Activated T-helper 2 cell treated with anti-CD3 and anti-CD28 coated beads, Interferon-gamma antibody, Interleukin-2, Interleukin-4, amounts not matched to agents 10 μg/mL and 5 μg/mL and 100 μg/mL, durations not matched to agents 14 hours and 24 hours and 36 hours (primary cell): ENCODE results near the gene YIF1B. TPM values are rescaled to one million over a fixed set of nuclear protein-coding genes. Genes with fewer than 3 reads are reported as not detected.
"Not testable (repeated sequence)": the region's sequence is repeated elsewhere in the genome, so short reads cannot be mapped to it uniquely, and the experiment has no call there.

Source experiments
- DNase-seq: peaks from one replicate; pipeline ENCODE4 v3.0.0; 2021; ENCODE audit warnings: low spot score
- H3K27ac Mint-ChIP-seq: one replicate; pipeline ENCODE4 v1.8.0; 2021; ENCODE audit warnings: mixed read lengths
- H3K27me3 Mint-ChIP-seq: one replicate; pipeline ENCODE4 v1.8.0; 2021; ENCODE audit warnings: low read depth, mixed read lengths
- H3K36me3 Mint-ChIP-seq: one replicate; pipeline ENCODE4 v1.8.0; 2021; ENCODE audit warnings: low read depth, mixed read lengths
- H3K4me1 Mint-ChIP-seq: one replicate; pipeline ENCODE4 v1.8.0; 2021; ENCODE audit warnings: low read depth, mixed read lengths
- H3K4me3 Mint-ChIP-seq: one replicate; pipeline ENCODE4 v1.8.0; 2021; ENCODE audit warnings: low read depth, mild to moderate bottlenecking, moderate library complexity, mixed read lengths
- H3K9me3 Mint-ChIP-seq: one replicate; pipeline ENCODE4 v1.8.0; 2021; ENCODE audit warnings: mixed read lengths
- intact Hi-C: fragments of 100-400 bp; cut with micrococcal nuclease; formaldehyde crosslinking; loops from one replicate; pipeline ENCODE4 v1.15.1; 2023
- total RNA-seq: library from RNA; stranded (reverse); gene quantifications from 2 replicates; pipeline ENCODE4 v1.2.3, GENCODE V29; 2022

Gene YIF1B, protein sequence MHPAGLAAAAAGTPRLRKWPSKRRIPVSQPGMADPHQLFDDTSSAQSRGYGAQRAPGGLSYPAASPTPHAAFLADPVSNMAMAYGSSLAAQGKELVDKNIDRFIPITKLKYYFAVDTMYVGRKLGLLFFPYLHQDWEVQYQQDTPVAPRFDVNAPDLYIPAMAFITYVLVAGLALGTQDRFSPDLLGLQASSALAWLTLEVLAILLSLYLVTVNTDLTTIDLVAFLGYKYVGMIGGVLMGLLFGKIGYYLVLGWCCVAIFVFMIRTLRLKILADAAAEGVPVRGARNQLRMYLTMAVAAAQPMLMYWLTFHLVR
- 106 and 114 TPM in 2 replicates for total RNA-seq

DNA sequence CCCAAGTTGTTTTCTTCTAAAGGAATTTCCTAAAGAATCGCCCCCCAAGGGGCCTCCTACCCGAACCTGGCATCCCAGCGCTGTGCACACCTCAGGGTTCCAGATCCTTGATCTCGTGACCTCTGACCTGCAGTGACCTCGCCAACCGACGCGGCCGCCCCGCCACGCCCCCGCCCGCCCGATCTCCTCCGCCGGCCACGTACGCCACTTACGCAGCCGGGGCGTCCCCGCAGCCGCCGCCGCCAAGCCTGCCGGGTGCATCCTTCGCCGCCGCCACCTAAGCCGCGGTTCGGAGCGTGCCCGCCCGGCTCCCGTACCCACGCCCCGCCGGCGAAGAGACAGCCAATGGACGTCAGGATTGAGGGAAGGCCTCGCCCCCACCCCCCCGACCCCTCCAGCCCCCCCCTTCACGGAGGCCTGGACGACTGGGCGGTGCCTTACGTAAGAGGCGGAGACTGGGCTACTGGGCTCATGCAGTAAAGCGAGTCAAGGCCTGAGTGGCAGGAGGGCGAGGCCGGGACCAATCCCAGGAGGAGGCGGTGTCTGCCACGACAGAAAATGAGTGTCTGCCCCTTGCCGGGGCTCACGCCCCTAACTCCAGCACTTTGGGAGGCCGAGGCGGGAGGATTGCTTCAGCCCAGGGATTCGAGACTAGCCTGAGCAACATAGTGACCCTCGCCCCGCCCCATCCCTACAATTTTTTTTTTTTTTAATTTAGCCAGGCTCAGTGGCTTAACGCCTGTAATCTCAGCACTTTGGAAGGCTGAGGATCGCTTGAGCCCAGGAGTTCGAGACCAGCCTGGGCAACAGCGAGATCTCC is at the start of gene YIF1B:
TSS of gene YIF1B (minus strand) at position 291 of the 820 bp plus-strand sequence. CDS start at position 261, 30 bp downstream.
- DNase-seq, result peak; percentile 94
- peak within 1 kb of the TSS; percentile 93 for H3K4me3 Mint-ChIP-seq
- H3K36me3 Mint-ChIP-seq, result peaks cover 10% of the 10 kb centered on the region
- H3K4me1 Mint-ChIP-seq, result peaks cover 41% of the 10 kb centered on the region
- H3K9me3 Mint-ChIP-seq, result no peaks in the 10 kb centered on the region
- H3K27me3 Mint-ChIP-seq, result no peaks in the 10 kb centered on the region
- intact Hi-C loops, result loop anchor here (1.0 to 5.0 kb wide), 6 partner anchors 20 to 536 kb away; partner anchors contain the start of genes EIF3K, MAP4K1, PSMD8 and SPINT2
- peak within 1 kb of the TSS; percentile 90 for H3K27ac Mint-ChIP-seq

DNA sequence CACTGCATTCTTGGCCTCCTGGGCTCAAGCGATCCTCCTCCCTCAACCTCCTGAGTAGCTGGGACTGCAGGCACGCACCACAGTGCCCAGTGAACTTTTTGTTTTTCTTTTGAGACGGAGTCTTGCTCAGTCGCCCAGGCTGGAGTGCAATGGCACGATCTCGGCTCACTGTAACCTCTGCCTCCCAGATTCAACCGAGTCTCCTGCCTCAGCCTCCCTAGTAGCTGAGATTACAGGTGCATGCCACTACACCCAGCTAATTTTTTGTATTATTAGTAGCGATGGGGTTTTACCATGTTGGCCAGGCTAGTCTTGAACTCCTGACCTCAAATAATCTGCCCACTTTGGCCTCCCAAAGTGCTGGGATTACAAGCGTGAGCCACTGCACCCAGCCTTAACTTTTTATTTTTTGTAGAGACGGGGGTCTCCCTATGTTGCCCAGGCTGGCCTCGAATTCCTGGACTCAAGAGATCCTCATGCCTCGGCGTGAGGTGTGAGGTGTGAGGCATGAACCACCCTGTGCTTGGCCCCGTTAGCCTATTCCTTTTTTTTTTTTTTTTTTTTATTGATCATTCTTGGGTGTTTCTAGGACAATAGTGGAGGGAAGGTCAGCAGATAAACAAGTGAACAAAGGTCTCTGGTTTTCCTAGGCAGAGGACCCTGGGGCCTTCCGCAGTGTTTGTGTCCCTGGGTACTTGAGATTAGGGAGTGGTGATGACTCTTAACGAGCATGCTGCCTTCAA is 47.4 kb upstream of the YIF1B start:
- H3K4me1 Mint-ChIP-seq, result peaks cover 11% of the 10 kb centered on the region
- H3K27ac Mint-ChIP-seq, H3K9me3 Mint-ChIP-seq, DNase-seq, H3K36me3 Mint-ChIP-seq: not testable (repeated sequence)
- peak overlapping the region; percentile 88 for H3K4me3 Mint-ChIP-seq
- peaks cover 30% of the 10 kb centered on the region for H3K27me3 Mint-ChIP-seq
- intact Hi-C loops, result loop anchor here (1.0 kb wide), 2 partner anchors 11 to 28 kb away; partner anchors contain the start of genes CATSPERG and PSMD8

DNA sequence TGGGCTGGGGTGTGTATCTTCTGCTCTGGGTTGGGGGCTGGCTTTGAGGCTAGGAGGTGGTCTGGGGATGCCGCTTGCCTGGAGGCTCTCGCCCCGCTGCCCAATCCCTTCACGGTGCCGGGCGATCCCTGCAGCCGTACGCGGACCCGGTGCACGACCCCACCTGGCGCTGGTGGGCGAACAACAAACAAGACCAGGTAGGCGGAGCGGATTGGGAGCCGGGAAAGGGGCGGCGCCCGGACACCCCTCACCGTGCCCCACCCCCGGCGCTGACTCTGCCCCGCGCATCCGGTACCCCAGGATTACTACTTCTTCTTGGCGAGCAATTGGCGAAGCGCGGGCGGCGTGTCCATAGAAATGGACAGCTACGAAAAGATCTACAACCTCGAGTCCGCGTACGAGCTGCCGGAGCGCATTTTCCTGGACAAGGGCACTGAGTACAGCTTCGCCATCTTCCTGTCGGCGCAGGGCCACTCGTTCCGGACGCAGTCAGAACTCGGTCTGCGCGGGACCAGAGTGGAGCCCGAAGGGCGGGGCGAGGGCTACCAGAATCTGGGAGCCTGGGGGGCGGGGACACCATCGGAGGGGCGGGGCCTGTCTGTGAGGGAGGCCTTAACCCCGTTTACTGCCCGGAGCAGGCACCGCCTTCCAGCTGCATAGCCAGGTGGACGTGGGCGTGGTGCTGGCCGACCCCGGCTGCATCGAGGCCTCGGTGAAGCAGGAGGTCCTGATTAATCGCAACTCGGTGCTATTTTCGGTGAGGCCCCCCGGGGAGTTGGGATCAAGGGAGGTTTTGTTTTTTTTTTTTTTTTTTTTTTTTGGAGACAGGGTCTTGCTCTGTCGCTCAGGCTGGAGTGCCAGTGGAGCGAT is 46.6 kb upstream of the YIF1B start:
- peak; percentile 84 for DNase-seq
- peaks cover 31% of the 10 kb centered on the region for H3K27me3 Mint-ChIP-seq
- H3K9me3 Mint-ChIP-seq, result no peaks in the 10 kb centered on the region
- intact Hi-C loops, result loop anchor here (1.0 kb wide), 2 partner anchors 12 to 27 kb away; partner anchors contain the start of genes CATSPERG and PSMD8
- no peaks in the 10 kb centered on the region for H3K36me3 Mint-ChIP-seq
- peak overlapping the region; percentile 88 for H3K4me3 Mint-ChIP-seq
- H3K4me1 Mint-ChIP-seq, result peaks cover 11% of the 10 kb centered on the region
- H3K27ac Mint-ChIP-seq, result peak overlapping the region; percentile 81

DNA sequence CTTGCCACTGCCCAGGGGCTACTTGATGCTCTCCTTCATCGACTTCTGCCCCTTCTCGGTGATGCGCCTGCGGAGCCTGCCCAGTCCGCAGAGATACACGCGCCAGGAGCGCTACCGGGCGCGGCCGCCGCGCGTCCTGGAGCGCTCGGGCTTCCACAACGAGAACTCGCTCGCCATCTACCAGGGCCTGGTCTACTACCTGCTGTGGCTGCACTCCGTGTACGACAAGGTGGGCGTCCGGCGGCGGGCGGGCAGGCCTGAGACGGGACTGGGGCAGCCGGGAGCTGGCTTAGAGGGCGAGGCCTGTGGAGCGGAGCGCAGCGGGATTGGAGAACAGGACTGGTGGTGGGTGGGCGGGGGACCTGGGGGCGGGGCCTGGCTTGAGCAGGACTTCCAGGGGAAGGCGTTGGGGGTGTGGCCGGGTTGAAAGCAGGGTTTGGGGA is 45.9 kb upstream of the YIF1B start:
- Mint-ChIP-seq H3K9me3 (no peaks in the 10 kb centered on the region), H3K27ac (peak overlapping the region; percentile 81), H3K27me3 (peaks cover 33% of the 10 kb centered on the region), H3K4me3 (peak overlapping the region; percentile 88), H3K36me3 (no peaks in the 10 kb centered on the region), H3K4me1 (peaks cover 11% of the 10 kb centered on the region)
- intact Hi-C loops, result loop anchor here (1.0 kb wide), 2 partner anchors 13 to 26 kb away; partner anchors contain the start of genes CATSPERG and PSMD8
- DNase-seq, result peak; percentile 77

DNA sequence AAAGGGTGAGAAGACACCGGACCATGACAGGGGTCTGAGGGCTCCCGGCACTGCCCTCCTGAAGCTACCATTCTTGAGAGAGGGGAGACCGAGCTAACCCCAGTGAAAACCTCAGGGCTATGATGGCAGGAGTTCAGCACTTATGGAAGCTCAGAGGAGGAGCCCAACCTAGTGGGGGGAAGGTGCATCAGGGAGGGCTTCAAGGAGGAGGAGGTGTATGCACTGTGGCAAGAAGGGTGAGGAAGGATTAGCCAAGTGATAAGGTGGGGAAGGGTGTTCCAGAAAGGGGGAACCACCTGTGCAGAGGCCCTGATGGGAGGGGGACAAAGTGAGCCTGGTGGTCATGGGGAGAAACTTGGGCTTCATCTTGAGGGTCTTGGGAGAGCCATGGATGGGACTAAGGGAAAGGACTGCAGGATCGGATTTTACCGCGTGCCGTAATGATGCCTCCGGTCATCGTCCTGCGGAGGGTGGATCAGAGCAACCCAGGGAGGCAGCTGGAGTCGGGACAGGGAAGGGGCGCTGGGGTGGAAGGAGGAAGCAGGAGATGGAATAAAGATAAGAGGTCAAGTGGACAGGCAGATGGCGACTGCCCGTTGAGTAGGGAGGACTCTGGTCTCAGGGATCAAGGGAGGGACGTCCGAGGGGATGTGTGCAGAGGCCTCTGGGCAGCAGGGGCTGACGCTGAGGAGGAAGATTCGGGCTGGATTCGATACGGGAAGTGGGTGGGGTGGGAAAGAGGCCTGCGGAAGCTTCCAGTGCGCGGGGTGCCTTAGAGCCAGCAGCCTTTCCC is 45.3 kb upstream of the YIF1B start:
- Mint-ChIP-seq H3K27me3 (peaks cover 35% of the 10 kb centered on the region), H3K36me3 (no peaks in the 10 kb centered on the region), H3K4me1 (peaks cover 11% of the 10 kb centered on the region), H3K27ac (no peak overlapping the region), H3K4me3 (peak overlapping the region; percentile 88), H3K9me3 (no peaks in the 10 kb centered on the region)
- no peak for DNase-seq
- intact Hi-C loops, result no loop called here

DNA sequence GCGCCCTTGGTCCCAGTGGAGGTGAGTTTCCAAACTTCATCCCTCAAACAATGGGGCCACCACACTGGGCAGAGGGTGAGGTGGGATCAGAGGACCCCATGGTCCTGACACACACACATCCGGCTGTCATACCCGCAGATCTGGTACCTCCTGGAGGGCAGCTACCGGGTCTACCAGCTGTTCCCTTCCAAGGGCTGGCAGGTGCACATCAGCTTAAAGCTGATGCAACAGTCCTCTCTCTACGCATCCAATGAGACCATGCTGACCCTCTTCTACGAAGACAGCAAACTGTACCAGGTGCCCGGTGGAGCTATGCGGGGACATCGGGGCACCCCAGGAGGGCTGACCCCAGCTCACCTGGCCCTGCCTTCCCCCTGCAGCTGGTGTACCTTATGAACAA is 44.6 kb upstream of the YIF1B start:
- Mint-ChIP-seq H3K36me3 (no peaks in the 10 kb centered on the region), H3K9me3 (no peaks in the 10 kb centered on the region), H3K4me3 (peak overlapping the region; percentile 88), H3K27ac (no peak overlapping the region), H3K4me1 (peaks cover 11% of the 10 kb centered on the region), H3K27me3 (peaks cover 38% of the 10 kb centered on the region)
- no peak for DNase-seq
- intact Hi-C loops, result no loop called here

DNA sequence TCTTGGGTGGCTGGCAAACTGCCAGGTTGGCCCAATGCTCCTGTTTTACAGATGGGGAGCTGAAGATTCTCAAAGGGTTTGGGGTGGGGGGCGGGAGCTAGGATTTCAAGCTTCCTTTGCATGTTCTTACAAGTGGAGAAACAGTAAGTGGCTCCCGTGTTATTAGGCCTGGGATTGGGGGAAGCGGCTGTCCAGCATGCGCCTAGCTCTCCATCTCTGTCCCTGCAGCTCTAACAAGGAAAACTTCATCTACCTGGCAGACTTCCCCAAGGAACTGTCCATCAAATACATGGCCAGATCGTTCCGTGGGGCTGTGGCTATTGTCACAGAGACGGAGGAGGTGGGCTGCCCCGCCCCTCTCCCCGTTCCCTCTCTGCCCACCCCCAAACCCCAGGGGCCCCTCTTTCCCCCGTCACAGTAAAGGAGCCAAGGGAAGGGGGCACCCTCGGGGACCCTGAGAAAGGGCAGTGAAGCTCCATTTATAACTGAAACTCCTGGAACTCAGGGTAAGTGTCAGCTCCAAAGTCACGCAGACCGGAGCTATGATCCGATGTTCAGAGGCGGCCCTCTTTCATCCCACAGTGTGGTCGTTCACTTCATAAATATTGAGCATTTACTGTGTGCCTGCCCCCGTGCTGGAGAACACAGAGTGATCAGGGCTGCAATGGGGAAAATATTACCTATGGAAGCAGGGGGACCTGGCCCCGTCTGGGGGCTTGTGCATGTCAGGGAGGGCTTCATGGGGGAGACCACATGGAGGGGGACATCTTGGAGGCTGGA is 43.7 kb upstream of the YIF1B start:
- Mint-ChIP-seq H3K4me1 (peaks cover 11% of the 10 kb centered on the region), H3K4me3 (peak overlapping the region; percentile 88), H3K9me3 (no peaks in the 10 kb centered on the region), H3K27me3 (peaks cover 38% of the 10 kb centered on the region), H3K36me3 (no peaks in the 10 kb centered on the region), H3K27ac (peak overlapping the region; percentile 22)
- DNase-seq, result no peak
- intact Hi-C loops, result no loop called here

DNA sequence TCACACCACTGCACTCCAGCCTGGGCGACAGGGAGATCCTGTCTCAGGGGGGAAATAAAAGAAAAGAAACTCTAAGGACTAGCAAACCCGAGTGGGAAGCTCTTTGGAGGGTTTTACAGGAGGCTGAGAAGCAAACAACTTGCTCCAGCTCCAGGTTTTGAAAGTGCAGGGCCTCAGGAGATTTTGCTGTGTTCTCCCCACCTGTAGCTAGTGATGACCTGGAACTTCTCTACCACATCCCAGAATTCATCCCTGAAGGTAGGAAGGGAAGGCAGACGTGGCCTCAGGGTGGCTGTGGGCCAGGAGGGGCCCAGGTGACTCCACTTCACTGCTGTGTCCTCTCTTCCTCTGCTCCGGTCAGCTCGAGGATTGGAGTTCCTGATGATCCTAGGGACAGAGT is 42.3 kb upstream of the YIF1B start:
- no peak overlapping the region for H3K27ac Mint-ChIP-seq
- no peak overlapping the region for H3K4me3 Mint-ChIP-seq
- peaks cover 11% of the 10 kb centered on the region for H3K4me1 Mint-ChIP-seq
- no peaks in the 10 kb centered on the region for H3K9me3 Mint-ChIP-seq
- peaks cover 38% of the 10 kb centered on the region for H3K27me3 Mint-ChIP-seq
- intact Hi-C loops, result no loop called here
- H3K36me3 Mint-ChIP-seq, result no peaks in the 10 kb centered on the region
- DNase-seq, result no peak

DNA sequence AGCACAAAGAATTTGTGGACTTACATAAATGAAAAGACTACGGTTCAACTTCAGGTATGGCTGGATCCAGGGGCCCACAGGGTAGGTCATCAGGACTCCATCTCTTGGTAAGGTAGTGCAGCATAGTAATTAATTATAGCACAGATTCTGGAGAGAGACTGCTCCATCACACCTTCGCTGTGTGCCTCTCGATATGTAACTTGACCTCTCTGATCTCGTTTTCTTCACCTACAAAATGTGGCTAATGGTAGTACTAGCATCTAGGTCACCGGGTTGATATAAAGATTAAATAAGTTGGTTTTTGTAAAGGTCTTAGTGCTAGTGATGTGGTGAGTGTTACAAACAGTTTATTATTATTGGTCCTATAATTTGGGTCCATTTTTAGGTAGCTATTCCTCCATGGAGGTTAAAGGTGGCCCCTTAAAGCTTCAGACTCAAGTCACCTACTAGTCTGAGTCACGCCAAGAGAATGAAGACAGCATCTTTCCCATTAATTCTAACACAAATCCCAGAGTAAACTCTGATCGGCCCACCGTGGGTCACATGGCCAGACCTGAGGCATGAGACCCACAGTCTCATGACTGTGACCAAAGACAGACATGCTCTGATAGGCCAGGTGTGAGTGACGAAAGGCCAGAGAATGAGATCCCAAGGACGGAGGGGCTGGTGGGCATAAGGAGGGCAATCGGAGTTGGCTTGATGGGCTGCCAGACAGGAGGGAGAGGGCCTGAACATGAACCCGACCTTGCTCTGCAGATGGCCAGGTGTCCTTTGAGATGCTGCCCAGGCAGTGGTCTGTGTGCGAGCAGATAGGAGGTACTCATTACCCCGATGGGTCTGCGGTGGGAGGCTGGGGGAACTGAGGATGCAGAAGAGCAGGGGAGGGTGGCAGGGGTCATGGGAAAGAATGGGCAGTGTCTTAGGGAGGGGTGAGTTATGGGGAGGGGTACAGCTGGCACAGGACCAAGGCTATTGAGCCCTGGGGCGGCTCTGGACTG is 40.3 kb upstream of the YIF1B start:
- Mint-ChIP-seq H3K36me3 (no peaks in the 10 kb centered on the region), H3K27ac (no peak overlapping the region), H3K4me3 (no peak overlapping the region), H3K27me3 (peaks cover 30% of the 10 kb centered on the region), H3K4me1 (peaks cover 5% of the 10 kb centered on the region), H3K9me3 (no peaks in the 10 kb centered on the region)
- no peak for DNase-seq
- intact Hi-C loops, result no loop called here

DNA sequence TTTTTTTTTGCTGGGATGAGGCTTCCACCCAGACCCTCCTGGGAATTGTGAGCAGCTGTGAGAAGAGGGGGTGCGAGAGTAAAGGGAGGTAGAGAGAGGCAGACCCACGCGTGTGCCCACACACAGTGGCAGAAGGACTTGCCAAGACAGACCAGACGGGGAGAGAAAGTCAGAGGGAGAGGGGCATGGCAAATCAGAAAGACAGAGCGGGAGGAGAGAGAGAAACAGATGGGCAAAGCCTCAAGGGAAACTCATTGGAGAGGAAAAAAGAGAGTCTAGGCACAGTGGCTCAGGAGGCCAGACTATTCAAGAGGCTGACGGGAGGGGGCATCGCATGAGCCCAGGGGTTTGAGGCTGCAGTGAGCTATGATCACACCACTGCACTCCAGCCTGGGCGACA is 36.9 kb upstream of the YIF1B start:
- Mint-ChIP-seq H3K4me3 (no peak overlapping the region), H3K27ac (no peak overlapping the region)

More for the DNA sequence above, 36.9 kb upstream of the YIF1B start:
- Mint-ChIP-seq H3K36me3 (no peaks in the 10 kb centered on the region), H3K27me3 (peaks cover 7% of the 10 kb centered on the region), H3K9me3 (no peaks in the 10 kb centered on the region), H3K4me1 (no peaks in the 10 kb centered on the region)
- DNase-seq, result no peak
- intact Hi-C loops, result no loop called here
